Right forelimb (tissue), 1 donor: ENCODE results near the gene GANC.

Experiments used
- DNase-seq: peaks from one replicate; pipeline ENCODE4 v3.0.0-alpha.2; 2018

The GANC gene

DNA sequence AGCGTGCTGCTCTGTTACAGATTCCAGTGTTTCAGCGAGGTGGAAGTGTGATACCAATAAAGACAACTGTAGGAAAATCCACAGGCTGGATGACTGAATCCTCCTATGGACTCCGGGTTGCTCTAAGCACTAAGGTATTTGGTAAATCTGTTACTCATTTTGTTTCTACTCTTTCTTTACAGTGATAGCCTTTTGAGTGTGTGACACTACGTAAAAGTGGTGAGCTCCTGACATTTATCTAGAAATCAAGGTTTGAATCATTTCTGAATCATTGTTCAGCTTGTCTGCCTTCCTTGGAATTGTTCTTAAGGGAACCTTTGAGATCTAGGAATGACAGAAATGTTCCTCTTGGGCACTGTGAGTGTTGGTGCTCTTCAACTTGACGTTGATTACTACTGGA, 75.1 kb downstream of the GANC start:
- no peak for DNase-seq

DNA sequence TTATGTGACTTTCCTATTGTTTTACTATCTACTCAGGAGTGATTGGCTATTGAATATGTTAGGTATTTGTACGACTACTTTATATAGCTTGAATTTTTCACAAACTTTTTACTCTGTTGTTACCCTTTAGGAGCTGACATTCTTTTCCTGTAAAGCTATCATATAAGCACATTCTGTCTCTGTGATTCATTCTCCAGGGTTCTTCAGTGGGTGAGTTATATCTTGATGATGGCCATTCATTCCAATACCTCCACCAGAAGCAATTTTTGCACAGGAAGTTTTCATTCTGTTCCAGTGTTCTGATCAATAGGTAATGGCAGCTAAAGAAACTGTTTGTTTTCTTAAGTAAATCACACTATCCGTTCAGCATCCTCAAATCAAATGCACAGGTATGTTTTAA, 76.2 kb downstream of the GANC start:
- DNase-seq, result no peak

DNA sequence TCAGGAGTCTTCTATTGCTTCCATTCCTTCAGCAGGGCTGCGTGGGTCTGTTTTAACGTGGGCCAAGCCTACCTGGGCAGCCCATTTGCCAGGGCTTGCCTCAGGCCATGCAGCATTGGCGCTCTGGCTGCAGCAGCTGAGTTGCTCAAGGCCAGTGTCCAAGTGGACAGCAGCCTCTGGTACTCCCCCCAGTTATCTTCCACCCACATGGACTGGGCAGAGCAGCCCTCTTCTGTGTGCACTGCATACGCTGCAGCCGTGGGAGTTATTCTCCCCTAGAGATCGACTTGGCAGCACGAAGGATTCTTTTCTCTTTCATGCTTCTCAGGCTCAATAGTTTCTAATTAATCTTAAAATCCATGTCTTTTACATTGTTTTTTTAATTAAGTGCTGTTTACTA, 79.4 kb downstream of the GANC start:
- no peak for DNase-seq

DNA sequence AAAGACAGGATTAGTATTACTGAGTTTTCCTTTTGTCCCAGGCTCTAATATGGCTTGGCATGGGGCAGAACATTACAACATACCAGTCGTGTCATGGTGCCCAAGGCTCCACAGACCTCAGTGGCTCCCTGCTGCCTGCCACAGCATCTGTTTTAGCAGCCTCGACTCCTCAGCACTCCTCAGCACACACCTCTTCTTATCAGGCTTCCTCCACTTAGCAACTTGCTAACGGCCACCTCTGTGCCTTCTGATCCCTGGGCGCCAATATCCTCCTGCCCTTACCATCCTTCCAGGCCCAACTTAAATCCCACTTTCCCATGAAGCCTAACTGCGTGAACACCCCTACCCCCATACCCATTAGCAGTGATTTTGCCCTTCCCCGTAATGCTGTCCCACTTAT, 80.1 kb downstream of the GANC start:
- no peak for DNase-seq

DNA sequence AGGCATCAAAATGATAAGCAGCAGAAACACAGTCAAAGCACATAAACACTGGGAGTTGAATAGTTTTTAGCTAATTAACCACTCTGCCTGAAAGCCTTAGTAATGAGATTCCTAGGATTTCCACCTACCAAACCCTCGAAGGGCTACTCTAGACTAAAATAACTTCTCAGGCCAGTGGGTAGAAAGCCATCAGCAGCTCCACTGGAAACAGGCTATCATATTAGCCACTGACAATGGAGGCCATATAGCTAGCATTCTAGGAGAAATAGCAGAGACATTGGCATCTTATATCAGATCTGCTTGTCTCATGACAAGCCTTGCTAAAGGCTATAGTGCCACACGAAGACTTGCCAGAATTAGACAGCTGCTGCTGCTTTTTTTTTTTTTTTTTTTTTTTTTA, 81.8 kb downstream of the GANC start:
- no peak for DNase-seq

DNA sequence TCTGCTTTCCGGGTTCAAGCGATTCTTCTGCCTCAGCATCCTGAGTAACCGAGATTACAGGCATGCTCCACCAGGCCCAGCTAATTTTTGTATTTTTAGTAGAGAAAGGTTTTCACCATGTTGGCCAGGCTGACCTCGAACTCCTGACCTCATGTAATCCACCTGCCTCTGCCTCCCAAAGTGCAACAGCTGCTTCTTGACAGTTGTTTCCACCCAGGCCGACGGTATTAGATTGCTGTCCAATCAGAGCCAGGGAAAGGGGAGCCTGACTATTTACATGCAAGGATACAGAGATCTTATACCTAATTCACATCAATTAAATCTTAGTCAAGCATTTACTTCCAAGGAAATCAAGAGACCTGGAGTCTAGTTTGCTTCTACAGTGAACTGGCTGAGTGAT, 82.3 kb downstream of the GANC start:
- no peak for DNase-seq

DNA sequence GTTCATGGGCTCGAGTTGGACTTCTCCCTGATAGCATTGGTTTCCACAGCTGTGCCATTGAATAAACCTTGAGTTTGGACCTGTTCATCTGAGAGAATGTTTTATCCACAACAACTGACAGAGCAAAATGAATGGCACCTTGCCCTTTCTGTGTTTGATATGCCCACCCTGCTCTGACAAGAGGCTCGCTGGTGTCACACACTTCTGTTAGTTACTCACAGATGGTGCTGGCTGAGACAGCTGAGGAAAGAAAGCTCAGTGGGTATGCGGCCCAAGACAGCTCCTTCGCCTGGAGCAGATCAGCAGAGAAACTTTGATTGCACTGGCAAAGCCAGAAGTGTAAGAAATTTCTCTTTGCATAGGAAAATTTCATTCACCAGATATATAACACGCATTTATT, 83.8 kb downstream of the GANC start:
- DNase-seq, result no peak

DNA sequence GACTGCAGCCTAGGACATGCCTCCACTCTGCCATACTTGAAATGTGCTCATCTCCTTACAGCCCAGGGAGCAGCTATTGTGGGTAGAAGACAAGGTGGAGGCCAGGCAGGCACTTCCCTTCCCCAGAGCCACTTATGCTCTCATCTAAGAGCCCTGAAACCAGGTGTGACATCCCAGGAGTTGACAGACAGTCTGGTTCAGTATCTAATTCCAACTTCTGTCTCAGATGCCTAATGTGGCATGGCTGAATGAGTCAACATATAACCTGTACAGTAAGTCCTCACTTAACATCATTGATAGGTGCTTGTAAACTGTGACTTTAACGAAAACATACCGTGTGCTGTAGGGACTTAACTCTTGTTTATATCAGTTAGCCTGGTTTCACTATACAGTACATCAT, 85.1 kb downstream of the GANC start:
- no peak for DNase-seq

DNA sequence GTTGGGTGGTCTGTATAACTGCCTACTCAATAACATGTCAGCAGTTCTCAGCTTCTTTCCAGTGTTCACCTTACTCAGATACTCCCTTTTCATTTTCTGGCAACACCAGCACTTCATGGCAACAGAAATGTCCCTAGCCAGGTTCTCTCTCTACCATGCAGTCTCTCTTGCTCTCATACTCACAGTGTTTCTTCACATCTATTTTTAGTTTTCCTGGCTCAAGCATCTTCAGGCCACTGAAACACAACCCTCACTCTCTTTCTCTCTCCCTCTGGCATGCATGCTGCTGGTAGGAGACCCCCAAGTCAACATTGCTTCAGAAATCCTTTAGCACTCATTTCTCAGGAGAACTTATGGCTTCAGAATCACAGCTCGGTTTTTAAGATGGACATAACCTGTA, 86.2 kb downstream of the GANC start, which contains the start of gene CAPN3:
Gene CAPN3, plus strand, starts transcription at position 253 of the 400 bp plus-strand sequence. CDS start 305 bp downstream, outside the sequence.
- no peak for DNase-seq

DNA sequence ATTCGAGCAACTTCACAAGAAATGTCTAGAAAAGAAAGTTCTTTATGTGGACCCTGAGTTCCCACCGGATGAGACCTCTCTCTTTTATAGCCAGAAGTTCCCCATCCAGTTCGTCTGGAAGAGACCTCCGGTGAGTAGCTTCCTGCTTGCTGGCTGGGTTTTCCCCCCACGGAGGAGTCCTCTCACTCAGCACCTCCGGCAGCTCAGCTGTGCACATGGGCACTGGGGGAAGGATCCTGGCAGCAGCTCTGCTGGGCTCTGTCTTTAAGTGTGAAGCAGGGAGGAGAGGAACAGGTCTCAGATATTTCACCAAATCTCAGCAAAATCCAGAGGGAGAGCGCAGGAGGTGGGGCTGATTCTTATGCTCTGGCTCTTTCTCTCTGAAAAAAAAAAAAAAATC, 87.0 kb downstream of the GANC start:
- no peak for DNase-seq

DNA sequence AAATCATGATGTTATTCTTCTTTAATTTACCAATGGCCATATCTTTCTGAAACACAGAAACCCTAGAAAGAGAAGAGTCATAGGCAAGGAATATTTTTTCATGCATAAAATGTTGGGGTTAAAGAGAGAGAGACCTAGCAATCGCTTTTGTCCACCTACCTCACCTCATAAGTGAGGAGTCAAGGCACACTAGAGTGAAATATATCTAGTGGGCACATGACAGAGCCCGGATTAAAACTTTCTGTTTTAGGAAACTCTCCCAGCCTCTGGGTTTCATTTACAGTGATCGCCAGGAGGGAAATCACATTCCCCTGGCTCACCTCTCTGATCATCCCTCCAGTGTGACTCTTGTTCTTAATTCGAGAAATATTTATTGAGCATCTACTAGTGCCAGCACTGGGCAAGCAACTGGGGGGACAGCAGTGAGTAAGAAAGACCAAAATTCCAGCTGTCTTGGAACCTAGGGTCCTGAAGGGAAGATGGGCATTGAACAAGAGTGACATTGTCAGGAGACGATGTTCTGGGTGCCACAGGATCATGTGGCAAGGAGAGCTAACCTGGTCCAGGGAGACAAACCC, 87.6 kb downstream of the GANC start:
- no peak for DNase-seq

DNA sequence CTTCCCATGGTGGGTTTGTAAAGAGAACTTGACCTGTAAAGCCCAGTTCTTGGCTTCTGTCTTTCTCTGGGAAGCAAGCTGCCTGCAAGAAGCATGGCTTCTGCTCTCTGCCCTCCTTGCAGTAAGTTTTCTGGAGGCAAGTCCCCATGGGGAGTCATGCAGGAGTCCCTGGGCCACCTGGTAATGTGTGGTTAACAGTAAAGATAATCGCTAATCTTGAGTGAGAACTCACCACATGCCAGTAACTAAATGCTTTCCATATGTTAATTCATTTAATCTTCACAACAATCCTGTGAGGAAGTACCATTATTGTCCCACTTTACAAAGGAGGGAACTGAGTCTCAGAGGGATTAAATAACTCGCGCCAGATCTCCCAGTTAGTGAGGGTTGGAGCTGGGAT, 90.5 kb downstream of the GANC start:
- DNase-seq, result no peak

DNA sequence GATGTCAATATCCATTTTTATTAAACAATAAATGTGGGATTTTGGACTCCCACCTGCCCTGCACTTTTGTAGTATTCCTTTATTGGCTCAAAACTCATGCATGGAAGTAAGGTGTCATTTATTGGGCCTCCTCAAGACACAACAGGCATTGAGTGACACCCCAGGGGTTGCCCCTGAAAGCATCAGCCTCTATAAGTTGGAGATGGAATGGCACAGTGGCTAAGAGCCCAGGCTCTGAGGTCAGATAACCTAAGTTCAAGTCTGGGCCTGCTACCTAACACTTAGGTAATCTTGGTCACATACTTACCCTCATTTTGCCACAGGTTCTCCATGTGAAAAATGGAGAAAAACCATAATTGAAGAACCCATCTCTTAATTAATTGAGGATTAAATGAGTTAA, 90.9 kb downstream of the GANC start:
- DNase-seq, result no peak

DNA sequence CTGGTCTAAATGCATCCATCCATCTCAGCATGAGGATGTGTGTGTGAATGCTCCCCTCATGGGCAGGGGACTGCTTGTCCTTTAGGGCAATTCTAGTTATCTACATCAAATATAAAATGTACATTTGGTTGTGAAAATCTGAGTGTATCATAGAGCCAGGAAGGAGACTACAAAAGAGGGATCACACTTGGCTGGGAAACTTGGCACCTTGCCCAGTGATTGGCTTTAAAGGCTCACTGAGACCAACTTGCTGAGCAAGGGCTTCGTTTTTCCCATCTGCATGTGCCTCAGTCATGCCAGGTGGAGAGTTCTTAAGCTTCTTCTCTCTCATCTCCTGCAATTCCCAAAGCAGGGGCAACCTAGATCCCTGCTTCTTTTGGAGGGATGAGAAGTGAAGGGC, 91.5 kb downstream of the GANC start:
- no peak for DNase-seq

DNA sequence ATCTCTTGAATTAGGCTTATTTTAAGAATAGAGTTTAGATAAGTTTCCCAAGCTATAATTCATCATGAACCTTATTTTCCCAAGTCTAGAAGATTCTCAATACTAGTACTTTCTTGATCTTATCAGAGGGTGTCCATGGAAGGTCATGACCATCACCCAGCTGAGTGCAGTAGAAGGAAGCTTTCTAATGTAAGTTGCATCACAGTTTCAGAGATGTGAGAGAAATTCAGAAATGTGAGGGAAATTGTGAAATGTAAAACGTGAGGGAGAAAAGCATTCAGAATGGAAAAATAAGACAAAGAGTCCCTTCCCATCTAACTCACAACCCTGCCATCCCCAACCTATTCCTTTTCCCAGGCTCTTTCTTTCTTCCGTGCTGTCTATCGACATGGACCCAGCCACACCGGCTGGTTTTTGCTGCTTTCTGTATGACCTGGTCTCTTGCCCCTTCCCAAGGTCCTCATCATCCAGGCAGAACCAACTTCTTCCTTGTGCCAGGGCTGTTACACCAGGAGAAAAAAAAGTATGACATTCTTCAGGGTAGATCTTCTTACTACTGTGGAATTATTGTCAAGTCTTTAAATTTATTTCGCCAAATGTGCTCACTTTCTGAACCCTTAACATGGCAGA, 93.0 kb downstream of the GANC start:
- no peak for DNase-seq

DNA sequence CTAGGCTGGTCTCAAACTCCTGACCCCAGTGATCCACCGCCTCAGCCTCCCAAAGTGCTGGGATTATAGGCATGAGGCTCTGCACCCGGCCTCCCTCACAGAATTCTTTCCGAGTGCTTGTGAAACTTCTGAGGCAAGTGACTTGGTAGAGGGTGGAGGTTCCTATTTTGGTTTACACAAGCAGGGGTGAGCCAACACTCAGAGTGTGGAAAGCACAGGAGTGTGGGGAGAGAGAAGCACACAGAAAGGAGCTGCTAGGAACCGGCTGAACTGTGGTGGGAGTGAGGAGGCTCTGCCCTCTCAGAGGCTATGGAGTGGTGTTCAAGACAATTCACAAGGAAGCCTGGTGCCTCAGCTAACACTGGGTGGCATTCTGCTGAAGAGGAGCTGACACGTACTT, 94.0 kb downstream of the GANC start:
- no peak for DNase-seq

DNA sequence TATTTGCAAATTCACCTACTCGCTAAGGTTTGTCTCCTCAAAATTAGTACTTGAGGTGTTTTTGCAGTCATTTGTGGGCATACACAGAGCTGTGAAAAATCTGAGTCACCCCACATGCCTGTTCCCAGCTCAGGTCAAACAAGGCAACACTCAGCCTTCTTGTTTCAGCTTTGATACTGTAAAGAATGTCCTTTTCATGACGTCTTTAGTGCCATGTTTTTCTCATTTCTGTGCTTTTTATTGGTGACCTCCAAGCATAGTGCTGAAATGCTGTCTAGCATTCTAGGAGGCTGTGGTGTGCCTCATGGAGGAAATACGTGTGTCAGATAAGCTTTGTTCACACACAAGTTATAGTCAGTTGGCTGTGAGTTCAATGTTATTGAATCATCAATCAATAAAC, 95.1 kb downstream of the GANC start:
- DNase-seq, result no peak

DNA sequence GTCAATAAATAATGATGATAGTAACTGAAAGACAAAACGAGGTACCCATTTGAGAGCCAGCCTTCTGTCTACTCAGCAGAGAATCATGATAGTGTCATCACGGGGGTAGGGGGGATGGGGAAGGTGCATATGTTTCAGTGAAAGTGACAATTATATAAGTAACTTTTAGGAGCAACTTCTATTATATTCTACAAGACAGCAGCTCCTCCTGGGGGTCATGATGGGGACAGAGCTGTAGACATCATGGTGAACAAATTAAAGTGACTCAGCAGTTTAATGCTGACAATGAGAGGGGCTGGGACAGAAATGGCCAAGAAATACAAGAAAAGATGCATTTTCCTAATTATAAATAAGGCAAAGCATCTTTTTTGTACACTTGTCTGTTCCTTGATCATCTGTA, 98.1 kb downstream of the GANC start:
- no peak for DNase-seq

DNA sequence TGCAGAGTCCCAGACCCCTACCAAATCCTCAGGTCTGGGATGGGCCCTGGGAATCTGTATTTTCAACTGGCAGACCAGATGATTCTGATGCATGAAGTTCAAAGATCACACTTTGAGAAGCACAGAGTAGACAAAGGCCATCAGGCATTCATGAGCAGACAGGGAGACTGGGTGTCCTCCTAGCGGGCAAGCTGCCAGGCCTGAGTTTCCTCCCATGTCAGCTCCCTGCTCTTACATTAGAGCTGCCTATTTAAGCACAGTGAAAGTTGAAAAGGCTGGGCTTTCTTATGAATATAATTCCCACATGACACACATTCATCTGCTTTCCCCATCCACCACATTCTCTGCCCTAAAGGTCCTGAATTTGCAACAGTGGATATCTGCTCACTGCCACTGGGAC, 100.3 kb downstream of the GANC start:
- DNase-seq, result no peak

DNA sequence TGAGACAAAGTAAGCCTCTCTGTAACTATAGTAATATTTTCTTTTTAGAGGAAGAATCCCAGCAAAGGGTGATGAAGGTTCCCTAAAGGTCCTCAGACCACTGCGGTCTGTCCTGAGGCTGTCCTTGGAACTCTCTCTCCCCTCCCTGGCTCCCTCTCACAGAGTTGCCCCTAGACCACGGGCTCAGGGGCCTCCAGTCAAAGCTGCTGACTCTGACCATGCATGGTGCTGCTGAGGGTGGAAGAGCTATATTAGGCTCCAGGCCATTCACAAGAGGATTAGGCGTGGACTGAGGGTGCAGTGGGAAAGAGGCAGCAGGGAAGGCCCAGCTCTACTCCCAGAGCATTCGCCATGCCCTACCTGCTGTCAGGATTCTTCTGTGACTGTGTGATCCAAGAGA, 100.9 kb downstream of the GANC start:
- DNase-seq, result no peak

DNA sequence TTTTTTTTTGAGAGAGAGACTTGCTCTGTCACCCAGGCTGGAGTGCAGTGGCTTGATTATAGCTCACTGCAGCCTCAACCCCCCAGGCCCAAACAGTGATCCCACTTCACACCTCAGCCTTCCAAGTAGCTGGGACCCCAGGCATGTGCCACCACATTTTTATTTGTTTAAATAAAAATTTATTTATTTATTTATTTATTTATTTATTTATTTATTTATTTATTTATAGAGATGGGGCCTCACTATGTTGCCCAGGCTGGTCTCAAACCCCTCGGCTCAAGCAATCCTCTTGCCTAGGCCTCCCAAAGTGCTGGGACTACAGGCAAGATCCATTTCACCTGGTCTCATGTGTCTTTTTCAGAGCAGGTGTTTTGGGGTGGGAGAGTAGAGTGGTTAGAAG, 101.8 kb downstream of the GANC start:
- DNase-seq, result no peak

DNA sequence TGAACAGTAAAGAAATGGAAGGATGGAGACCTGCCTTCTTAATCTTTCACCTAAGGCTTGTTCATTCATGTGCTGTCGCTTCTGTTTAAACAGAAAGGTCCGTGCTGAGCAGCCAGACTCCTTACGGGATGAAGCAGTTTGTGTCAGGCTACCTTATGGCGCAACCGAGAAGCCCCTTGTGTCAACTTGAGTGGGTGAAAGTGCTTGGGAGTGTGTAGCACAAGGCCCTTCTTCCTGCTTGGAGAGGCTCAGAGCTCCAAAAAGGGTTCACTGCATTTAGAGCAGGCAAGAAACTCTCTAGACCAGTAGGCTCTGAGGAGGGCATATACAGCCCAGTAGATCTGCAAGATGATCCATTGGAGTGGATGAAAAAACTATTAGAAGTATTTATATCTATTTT, 102.3 kb downstream of the GANC start:
- no peak for DNase-seq

DNA sequence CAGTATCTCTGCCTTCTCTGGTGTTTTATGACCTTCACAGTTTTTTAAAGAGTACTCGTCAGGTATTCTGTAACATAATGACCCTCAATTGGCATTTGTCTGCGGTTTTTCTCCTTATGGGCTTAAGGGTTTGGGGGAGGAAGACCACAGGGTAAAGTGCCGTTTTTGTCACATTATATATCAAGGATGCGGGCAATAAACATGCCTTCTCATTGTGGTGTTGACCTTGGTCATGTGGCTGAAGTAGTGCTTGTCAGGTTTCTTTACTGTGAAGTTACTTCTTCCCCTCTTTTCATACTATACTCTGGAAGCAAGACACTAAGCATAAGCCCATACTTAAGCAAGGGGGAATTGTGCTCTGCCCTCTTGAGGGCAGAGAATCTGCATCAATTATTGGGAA, 102.9 kb downstream of the GANC start:
- DNase-seq, result no peak

DNA sequence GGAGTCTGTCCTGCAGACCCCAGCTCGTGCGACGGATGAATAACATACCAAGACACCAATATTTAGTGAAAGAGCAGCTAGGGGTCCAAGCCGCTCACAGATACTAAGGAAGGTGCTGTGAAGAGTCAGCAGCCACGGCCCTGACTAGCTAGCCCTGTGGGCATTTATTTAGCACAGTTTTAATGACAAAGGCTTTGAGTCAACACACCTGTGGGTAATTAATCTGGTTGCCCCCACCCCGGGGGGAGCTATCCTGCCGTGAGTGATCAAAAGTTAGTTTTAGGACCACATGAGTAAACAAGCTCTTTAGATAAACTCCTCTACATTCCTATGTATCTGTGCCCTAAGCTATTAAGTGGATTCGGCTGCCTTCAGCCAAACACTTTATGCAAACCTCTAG, 105.0 kb downstream of the GANC start:
- DNase-seq, result no peak

DNA sequence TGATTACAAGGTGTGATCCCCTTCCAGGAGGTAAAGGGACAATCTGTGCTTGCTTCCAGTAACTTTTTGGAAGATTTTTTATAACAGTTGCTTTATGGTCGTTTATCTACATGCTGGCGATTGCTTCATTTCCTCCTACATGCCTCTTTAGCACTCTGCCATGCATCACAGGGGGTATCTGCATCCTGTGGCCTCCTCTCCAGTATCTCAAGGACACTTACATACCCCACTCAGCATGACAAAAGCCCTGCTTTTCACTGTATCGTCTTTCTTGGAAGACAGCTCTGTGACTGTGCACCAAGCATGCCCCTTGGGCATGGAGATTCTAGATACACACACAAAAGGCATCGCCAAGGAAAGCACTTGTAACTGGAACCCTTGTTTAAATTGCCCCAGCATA, 111.6 kb downstream of the GANC start:
- no peak for DNase-seq
